ENCODE measurements around the gene MARS1. TPM values are rescaled to one million over a fixed set of nuclear protein-coding genes. Genes with fewer than 3 reads are reported as not detected.
"Not testable (repeated sequence)": the region's sequence is repeated elsewhere in the genome, so short reads cannot be mapped to it uniquely, and the experiment has no call there.

The MARS1 gene
- 93.4 TPM for polyA plus RNA-seq (2012; ENCODE audit: low read depth, missing spikeins)

DNA sequence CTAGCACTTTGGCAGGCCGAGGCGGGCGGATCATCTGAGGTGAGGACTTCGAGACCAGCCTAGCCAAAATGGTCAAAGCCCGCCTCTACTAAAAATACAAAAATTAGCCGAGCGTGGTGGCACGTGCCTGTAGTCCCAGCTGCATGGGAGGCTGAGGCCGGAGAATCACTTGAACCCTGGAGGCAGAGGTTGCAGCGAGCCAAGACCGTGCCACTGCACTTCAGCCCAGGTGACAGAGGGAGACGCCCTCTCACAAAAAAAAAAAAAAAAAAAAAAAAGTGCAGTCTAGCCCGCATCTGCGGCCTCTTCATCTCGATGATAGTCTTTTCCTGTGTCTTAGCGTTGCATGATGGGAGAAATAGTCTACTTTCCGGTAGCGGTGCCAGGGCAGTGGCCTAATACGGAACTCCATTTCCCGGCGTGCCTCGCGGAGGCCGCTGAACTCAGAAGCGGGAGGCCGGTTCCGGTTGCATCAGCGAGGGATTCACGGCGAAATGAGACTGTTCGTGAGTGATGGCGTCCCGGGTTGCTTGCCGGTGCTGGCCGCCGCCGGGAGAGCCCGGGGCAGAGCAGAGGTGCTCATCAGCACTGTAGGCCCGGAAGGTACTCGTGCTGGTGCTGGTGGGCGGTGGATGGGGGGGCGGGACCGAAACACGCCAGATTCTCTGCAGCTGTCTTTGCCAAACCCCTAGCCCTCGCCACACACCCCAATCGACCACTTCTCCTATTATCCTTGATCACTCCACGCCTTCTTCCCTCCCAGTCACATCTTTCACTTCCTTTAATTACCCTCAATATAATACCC, at the start of gene MARS1:
MARS1 (plus strand) TSS at position 472 of the 805 bp plus-strand sequence; CDS start at position 495, 23 bp downstream.
- peak; percentile 91 for FAIRE-seq
- TF ChIP-seq POU2F2 (IDR thresholded peaks at IDR 0.05; ENCODE audit: low read depth, low read length) (no peak), POLR2AphosphoS5 (IDR thresholded peaks at IDR 0.05; ENCODE audit: low read depth, low read length) (peak; percentile 87), PAX5 (IDR thresholded peaks at IDR 0.05; ENCODE audit: insufficient read depth, low read length, severe bottlenecking) (no peak), SPI1 (IDR thresholded peaks at IDR 0.05; ENCODE audit: low read depth, low read length) (peak; percentile 58), POLR2A (IDR thresholded peaks at IDR 0.05; ENCODE audit: low read depth, low read length) (peak; percentile 81), TAF1 (IDR thresholded peaks at IDR 0.05; ENCODE audit: low read depth, low read length) (peak; percentile 39; the same call in 1 of the 2 replicates)
- DNase-seq (ENCODE audit: insufficient read length, low spot score) = peak; percentile 80

DNA sequence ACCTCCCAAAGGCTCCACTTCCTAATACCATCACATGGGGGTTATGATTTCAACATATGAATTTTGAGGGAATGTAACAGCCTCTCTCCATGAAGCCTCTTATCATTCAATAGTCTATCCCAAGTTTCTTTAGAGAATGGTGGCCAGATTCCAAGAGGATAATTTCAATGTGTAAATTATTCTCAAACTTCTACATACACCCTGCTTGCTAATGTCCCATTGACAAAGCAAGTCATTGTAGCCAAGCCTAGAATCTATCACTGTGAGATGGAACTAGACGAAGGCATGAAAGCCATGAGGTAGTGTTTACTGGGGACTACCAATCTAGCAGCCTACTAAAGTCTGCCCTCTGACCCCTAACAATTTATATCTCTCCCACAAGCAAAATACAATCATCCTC, 49.5 kb upstream of the MARS1 start:
- DNase-seq (ENCODE audit: insufficient read length, low spot score) = no peak
- FAIRE-seq = no peak
- TF ChIP-seq SPI1 (IDR thresholded peaks at IDR 0.05; ENCODE audit: low read depth, low read length) = no peak

DNA sequence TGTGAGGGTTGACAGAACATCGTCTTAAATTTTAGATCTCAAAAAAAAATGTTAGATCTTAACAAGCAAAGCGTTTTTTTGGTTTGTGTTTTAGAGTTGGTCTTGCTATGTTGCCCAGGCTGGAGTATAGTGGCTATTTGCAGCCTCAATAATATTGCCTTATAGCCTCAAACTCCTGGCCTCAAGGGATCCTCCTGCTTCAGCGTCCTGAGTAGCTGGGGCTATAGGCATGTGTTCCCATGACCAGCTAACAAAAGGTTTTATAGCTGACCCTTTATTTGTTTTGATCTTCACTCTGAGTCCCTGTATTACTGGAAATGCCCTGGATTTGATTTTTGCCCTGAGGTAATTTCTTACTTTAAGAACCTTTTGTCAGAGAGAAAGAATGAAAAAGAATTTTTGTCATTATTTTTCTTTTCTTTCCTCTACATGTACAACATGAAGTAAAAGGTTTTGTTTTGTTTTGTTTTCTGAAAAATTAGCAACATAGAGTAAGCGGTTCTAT, 48.1 kb upstream of the MARS1 start:
- TF ChIP-seq TAF1 (IDR thresholded peaks at IDR 0.05; ENCODE audit: low read depth, low read length) (no peak), SPI1 (IDR thresholded peaks at IDR 0.05; ENCODE audit: low read depth, low read length) (no peak), POLR2A (IDR thresholded peaks at IDR 0.05; ENCODE audit: low read depth, low read length) (no peak), POU2F2 (IDR thresholded peaks at IDR 0.05; ENCODE audit: low read depth, low read length) (no peak), PAX5 (IDR thresholded peaks at IDR 0.05; ENCODE audit: insufficient read depth, low read length, severe bottlenecking) (no peak), POLR2AphosphoS5 (IDR thresholded peaks at IDR 0.05; ENCODE audit: low read depth, low read length) (no peak)
- no peak for FAIRE-seq
- no peak for DNase-seq (ENCODE audit: insufficient read length, low spot score)

DNA sequence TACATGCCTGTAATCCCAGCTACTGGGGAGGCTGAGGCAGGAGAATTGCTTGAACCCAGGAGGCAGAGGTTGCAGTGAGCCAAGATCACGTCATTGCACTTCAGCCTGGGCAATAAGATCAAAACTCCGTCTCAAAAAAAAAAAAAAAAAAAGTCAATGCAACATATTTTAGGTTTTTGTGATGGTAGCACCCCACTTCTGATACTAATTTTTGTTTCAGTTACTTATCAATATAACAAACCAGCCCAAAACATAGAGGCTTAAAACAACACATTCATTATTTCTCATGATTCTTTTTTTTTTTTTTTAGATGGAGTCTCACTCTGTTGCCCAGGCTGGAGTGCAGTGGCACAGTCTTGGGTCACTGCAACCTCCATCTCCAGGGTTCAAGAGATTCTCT, 46.5 kb upstream of the MARS1 start:
- FAIRE-seq; DNase-seq (ENCODE audit: insufficient read length, low spot score): not testable (repeated sequence)

DNA sequence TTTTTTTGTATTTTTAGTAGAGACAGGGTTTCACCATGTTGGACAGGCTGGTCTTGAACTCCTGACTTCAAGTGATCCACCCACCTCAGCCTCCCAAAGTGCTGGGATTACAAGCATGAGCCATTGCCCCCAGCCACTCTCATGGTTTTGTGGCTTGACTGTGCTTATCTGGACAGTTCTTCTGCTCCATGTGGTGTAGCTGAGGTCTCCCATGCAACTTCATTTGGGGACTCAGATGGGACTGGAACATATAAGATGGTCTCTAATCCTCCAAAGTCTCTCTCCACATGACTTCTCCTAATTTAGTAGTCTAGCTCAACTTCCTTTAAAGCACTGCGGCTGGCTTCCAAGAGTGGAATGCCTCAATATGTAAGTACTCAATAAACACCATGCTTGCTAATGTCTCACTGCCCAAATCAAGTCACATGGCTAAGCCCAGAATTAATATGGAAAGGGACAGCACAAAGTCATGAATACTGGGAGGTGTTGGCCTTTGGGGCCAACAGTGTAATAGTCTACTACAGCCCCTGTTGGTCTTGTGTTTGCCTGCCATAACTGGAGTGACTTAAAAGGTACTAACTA, 45.9 kb upstream of the MARS1 start:
- no peak for TF ChIP-seq PAX5 (IDR thresholded peaks at IDR 0.05; ENCODE audit: insufficient read depth, low read length, severe bottlenecking)
- TF ChIP-seq SPI1 (IDR thresholded peaks at IDR 0.05; ENCODE audit: low read depth, low read length) = no peak
- TF ChIP-seq TAF1 (IDR thresholded peaks at IDR 0.05; ENCODE audit: low read depth, low read length) = no peak
- no peak for FAIRE-seq
- DNase-seq (ENCODE audit: insufficient read length, low spot score) = no peak

DNA sequence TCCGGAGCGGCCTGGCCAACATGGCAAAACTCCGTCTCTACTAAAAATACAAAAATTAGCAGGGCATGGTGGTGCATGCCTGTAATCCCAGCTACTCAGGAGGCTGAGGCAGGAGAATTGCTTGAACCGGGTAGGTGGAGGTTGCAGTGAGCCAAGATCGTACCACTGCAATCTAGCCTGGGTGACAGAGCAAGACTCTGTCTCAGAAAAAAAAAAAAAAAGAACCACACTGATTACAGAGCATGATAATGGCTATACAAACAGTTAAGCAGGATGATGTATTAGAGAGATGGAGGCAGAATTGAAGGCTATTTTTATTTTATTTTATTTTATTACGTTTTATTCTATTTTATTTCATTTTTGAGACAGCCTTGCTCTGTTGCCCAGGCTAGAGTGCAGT, 43.5 kb upstream of the MARS1 start:
- not testable (repeated sequence) for FAIRE-seq; DNase-seq (ENCODE audit: insufficient read length, low spot score)

DNA sequence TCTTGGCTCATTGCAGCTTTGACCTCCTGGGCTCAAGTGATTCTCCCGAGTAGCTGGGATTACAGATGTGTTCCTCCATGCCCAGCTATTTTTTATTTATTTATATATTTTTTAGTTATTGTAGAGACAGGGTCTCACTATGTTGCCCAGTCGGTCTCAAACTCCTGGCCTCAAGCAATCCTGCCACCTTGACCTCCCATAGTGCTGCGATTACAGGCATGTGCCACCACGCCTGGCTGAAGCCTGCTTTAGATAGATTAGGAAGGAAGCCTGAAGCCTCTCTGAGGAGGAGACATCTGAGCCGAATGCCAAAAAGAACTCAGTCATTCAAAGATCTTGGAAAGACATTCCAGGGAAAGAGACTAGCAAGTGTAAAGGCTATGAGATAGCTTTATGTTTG, 43.1 kb upstream of the MARS1 start:
- no peak for FAIRE-seq
- TF ChIP-seq POLR2AphosphoS5 (IDR thresholded peaks at IDR 0.05; ENCODE audit: low read depth, low read length) (no peak), SPI1 (IDR thresholded peaks at IDR 0.05; ENCODE audit: low read depth, low read length) (no peak), PAX5 (IDR thresholded peaks at IDR 0.05; ENCODE audit: insufficient read depth, low read length, severe bottlenecking) (no peak), TAF1 (IDR thresholded peaks at IDR 0.05; ENCODE audit: low read depth, low read length) (no peak), POLR2A (IDR thresholded peaks at IDR 0.05; ENCODE audit: low read depth, low read length) (no peak), POU2F2 (IDR thresholded peaks at IDR 0.05; ENCODE audit: low read depth, low read length) (no peak)

DNA sequence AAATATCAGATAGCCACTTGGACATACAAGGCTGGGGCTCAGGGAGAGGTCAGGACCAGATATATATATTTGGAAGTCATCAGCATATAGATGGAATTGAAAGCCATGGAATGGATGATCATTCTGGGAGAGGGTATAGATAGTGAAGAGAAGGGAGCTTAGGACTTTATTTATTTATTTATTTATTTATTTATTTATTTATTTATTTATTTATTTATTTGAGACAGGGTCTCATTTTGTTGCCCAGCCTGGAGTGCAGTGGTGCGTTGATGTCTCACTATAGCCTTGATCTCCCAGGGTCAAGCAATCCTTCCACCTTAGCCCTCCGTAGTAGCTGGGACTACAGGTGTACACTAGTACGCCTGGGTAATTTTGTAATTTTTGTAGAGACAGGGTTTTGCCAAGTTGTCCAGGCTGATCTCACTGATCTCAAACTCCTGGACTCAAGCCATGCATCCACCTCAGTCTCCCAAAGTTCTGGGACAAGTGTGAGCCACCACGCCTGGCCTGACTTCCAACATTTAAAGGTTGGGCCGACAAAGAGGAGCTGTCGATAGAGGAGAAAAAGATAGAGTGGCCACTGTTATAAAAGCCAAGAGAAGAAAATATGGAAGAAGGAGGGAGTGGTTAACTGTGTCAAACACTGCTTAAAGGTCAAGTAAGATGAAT, 41.4 kb upstream of the MARS1 start:
- TF ChIP-seq PAX5 (IDR thresholded peaks at IDR 0.05; ENCODE audit: insufficient read depth, low read length, severe bottlenecking) (no peak), POU2F2 (IDR thresholded peaks at IDR 0.05; ENCODE audit: low read depth, low read length) (no peak), TAF1 (IDR thresholded peaks at IDR 0.05; ENCODE audit: low read depth, low read length) (no peak), POLR2A (IDR thresholded peaks at IDR 0.05; ENCODE audit: low read depth, low read length) (no peak), POLR2AphosphoS5 (IDR thresholded peaks at IDR 0.05; ENCODE audit: low read depth, low read length) (no peak), SPI1 (IDR thresholded peaks at IDR 0.05; ENCODE audit: low read depth, low read length) (no peak)
- FAIRE-seq (no peak), DNase-seq (ENCODE audit: insufficient read length, low spot score) (no peak)

More for the DNA sequence above, 43.1 kb upstream of the MARS1 start:
- no peak for DNase-seq (ENCODE audit: insufficient read length, low spot score)

DNA sequence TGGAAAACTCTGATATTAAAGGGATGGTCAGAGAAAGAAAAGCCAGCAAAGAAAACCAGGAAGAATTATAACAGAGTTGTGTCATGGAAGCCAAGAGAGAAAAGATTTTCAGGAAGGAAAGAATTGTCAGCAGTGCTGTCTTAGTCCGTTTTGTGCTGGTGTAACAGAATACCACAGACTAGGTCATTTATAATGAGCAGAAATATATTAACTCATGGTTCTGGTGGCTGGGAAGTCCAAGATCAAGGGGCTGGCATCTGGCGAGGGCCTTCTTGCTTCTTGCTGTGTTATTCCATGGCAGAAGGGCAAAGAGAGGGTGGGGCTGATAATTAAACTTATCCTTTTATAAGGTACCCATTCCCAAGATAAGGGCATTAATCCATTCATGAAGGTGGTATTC, 39.2 kb upstream of the MARS1 start:
- TF ChIP-seq PAX5 (IDR thresholded peaks at IDR 0.05; ENCODE audit: insufficient read depth, low read length, severe bottlenecking) (no peak), TAF1 (IDR thresholded peaks at IDR 0.05; ENCODE audit: low read depth, low read length) (no peak)
- no peak for DNase-seq (ENCODE audit: insufficient read length, low spot score)
- FAIRE-seq = no peak

DNA sequence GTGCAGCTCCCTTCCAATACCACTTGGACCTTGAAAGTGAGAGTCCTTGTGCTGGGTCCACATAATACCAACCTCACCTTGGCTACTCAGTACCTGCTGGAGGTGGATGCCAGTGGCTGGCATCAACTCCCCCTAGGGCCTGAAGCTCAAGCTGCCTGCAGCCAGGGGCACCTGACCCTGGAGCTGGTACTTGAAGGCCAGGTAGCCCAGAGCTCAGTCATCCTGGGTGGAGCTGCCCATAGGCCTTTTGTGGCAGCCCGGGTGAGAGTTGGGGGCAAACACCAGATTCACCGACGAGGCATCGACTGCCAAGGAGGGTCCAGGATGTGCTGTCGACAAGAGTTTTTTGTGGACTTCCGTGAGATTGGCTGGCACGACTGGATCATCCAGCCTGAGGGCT, 38.5 kb upstream of the MARS1 start:
- no peak for DNase-seq (ENCODE audit: insufficient read length, low spot score)
- no peak for FAIRE-seq
- TF ChIP-seq PAX5 (IDR thresholded peaks at IDR 0.05; ENCODE audit: insufficient read depth, low read length, severe bottlenecking) (no peak), POLR2A (IDR thresholded peaks at IDR 0.05; ENCODE audit: low read depth, low read length) (no peak), TAF1 (IDR thresholded peaks at IDR 0.05; ENCODE audit: low read depth, low read length) (no peak), POU2F2 (IDR thresholded peaks at IDR 0.05; ENCODE audit: low read depth, low read length) (no peak), SPI1 (IDR thresholded peaks at IDR 0.05; ENCODE audit: low read depth, low read length) (no peak), POLR2AphosphoS5 (IDR thresholded peaks at IDR 0.05; ENCODE audit: low read depth, low read length) (no peak)

All from GM12891 (cell line).